ENCODE data around the gene ICE1. TPM values are rescaled to one million over a fixed set of nuclear protein-coding genes. Genes with fewer than 3 reads are reported as not detected.
"Not testable (repeated sequence)": the region's sequence is repeated elsewhere in the genome, so short reads cannot be mapped to it uniquely, and the experiment has no call there.

Gene ICE1
- total RNA-seq, 1 donor from 2014 or later, result 27.0 TPM

GRCh38 chr5:5492087-5492933, 69.8 kb downstream of the ICE1 start:
- Mint-ChIP-seq H3K27ac (ENCODE audit: unreplicated experiment) (no peak overlapping the region), H3K4me1 (ENCODE audit: unreplicated experiment) (peaks cover 7% of the 10 kb centered on the region), H3K36me3 (ENCODE audit: unreplicated experiment) (peaks cover 15% of the 10 kb centered on the region), H3K4me3 (ENCODE audit: unreplicated experiment) (peak overlapping the region; percentile 53), H3K9me3 (ENCODE audit: unreplicated experiment) (no peaks in the 10 kb centered on the region), H3K27me3 (ENCODE audit: unreplicated experiment) (peaks cover 19% of the 10 kb centered on the region)
- TF ChIP-seq CTCF (IDR thresholded peaks at IDR 0.05), result peak; percentile 75
- no peak for DNase-seq (ENCODE audit: extremely low spot score, unreplicated experiment)

- not testable (repeated sequence) for H3K4me1 Mint-ChIP-seq (ENCODE audit: unreplicated experiment); H3K9me3 Mint-ChIP-seq (ENCODE audit: unreplicated experiment); DNase-seq (ENCODE audit: extremely low spot score, unreplicated experiment); H3K4me3 Mint-ChIP-seq (ENCODE audit: unreplicated experiment); H3K27ac Mint-ChIP-seq (ENCODE audit: unreplicated experiment)
- H3K36me3 Mint-ChIP-seq (ENCODE audit: unreplicated experiment), result peaks cover 15% of the 10 kb centered on the region
- H3K27me3 Mint-ChIP-seq (ENCODE audit: unreplicated experiment), result peaks cover 24% of the 10 kb centered on the region
Observed at GRCh38 chr5:5492934-5493271, 70.4 kb downstream of the ICE1 start.

GRCh38 chr5:5494489-5495402, 72.3 kb downstream of the ICE1 start:
- Mint-ChIP-seq H3K4me3 (ENCODE audit: unreplicated experiment) (no peak overlapping the region), H3K27ac (ENCODE audit: unreplicated experiment) (no peak overlapping the region), H3K27me3 (ENCODE audit: unreplicated experiment) (peaks cover 36% of the 10 kb centered on the region), H3K9me3 (ENCODE audit: unreplicated experiment) (no peaks in the 10 kb centered on the region), H3K36me3 (ENCODE audit: unreplicated experiment) (peaks cover 4% of the 10 kb centered on the region), H3K4me1 (ENCODE audit: unreplicated experiment) (peaks cover 7% of the 10 kb centered on the region)
- TF ChIP-seq CTCF (IDR thresholded peaks at IDR 0.05), result no peak
- no peak for DNase-seq (ENCODE audit: extremely low spot score, unreplicated experiment)

- Mint-ChIP-seq H3K9me3 (ENCODE audit: unreplicated experiment) (no peaks in the 10 kb centered on the region), H3K27ac (ENCODE audit: unreplicated experiment) (no peak overlapping the region), H3K27me3 (ENCODE audit: unreplicated experiment) (peaks cover 44% of the 10 kb centered on the region), H3K4me1 (ENCODE audit: unreplicated experiment) (peaks cover 7% of the 10 kb centered on the region), H3K4me3 (ENCODE audit: unreplicated experiment) (no peak overlapping the region), H3K36me3 (ENCODE audit: unreplicated experiment) (no peaks in the 10 kb centered on the region)
- DNase-seq (ENCODE audit: extremely low spot score, unreplicated experiment), result no peak
- peak; percentile 63 for TF ChIP-seq CTCF (IDR thresholded peaks at IDR 0.05)
Observed at GRCh38 chr5:5497152-5497788, 74.8 kb downstream of the ICE1 start.

GRCh38 chr5:5499442-5499841, 77.0 kb downstream of the ICE1 start:
- Mint-ChIP-seq H3K27me3 (ENCODE audit: unreplicated experiment) (peaks cover 46% of the 10 kb centered on the region), H3K9me3 (ENCODE audit: unreplicated experiment) (peaks cover 13% of the 10 kb centered on the region), H3K4me3 (ENCODE audit: unreplicated experiment) (no peak overlapping the region), H3K36me3 (ENCODE audit: unreplicated experiment) (no peaks in the 10 kb centered on the region), H3K4me1 (ENCODE audit: unreplicated experiment) (no peaks in the 10 kb centered on the region), H3K27ac (ENCODE audit: unreplicated experiment) (no peak overlapping the region)
- DNase-seq (ENCODE audit: extremely low spot score, unreplicated experiment), result no peak
- TF ChIP-seq CTCF (IDR thresholded peaks at IDR 0.05), result no peak
